Neural cell (in vitro differentiated cells): ENCODE measurements around the gene HEATR9. TPM values are rescaled to one million over a fixed set of nuclear protein-coding genes. Genes with fewer than 3 reads are reported as not detected.

Experiments used
- H2AFZ ChIP-seq: fragments of 200-600, 300-800 bp; sonication (generic), shearing (Covaris generic); 2 replicates; pipeline ENCODE4 v1.6.0; 2014; ENCODE audit warnings: low read depth, mild to moderate bottlenecking, antibody characterized with exemption, low read length, moderate library complexity
- H3F3A ChIP-seq: fragments of 200-600 bp; shearing (Covaris generic); 2 replicates; pipeline ENCODE4 v1.6.1; 2016; ENCODE audit warnings: mild to moderate bottlenecking, moderate library complexity, mixed read lengths, antibody characterized with exemption, low read length; ENCODE audit not compliant: insufficient read depth, poor library complexity, severe bottlenecking
- H3K27ac ChIP-seq: fragments of 200-600, 300-800 bp; sonication (generic), shearing (Covaris generic); 2 replicates; pipeline ENCODE4 v1.5.1; 2014; ENCODE audit warnings: mild to moderate bottlenecking, low read length, moderate library complexity
- H3K27me3 ChIP-seq: fragments of 300-800, 200-600 bp; sonication (generic), shearing (Covaris generic); 2 replicates; pipeline ENCODE4 v1.6.0; 2014; ENCODE audit warnings: mild to moderate bottlenecking, low read depth, low read length, moderate library complexity; ENCODE audit not compliant: insufficient read depth
- H3K36me3 ChIP-seq: fragments of 300-800, 200-600 bp; sonication (generic), shearing (Covaris generic); 2 replicates; pipeline ENCODE4 v1.5.1; 2014; ENCODE audit warnings: mild to moderate bottlenecking, antibody characterized with exemption, low read length, moderate library complexity; ENCODE audit not compliant: insufficient read depth
- H3K4me2 ChIP-seq: fragments of 300-800, 200-600 bp; sonication (generic), shearing (Covaris generic); 2 replicates; pipeline ENCODE4 v1.6.0; 2014; ENCODE audit warnings: mild to moderate bottlenecking, low read length
- H3K4me3 ChIP-seq: fragments of 300-800, 200-600 bp; sonication (generic), shearing (Covaris generic); 2 replicates; pipeline ENCODE4 v1.5.1; 2014; ENCODE audit warnings: mild to moderate bottlenecking, low read length, moderate library complexity
- H3K79me2 ChIP-seq: fragments of 200-600 bp; shearing (Covaris generic); replicated peaks from 2 replicates; pipeline ENCODE4 v1.6.0; 2014; ENCODE audit warnings: mild to moderate bottlenecking, low read length, moderate library complexity; ENCODE audit not compliant: insufficient read depth
- H3K9ac ChIP-seq: fragments of 300-800, 200-600 bp; sonication (generic), shearing (Covaris generic); 2 replicates; pipeline ENCODE4 v1.6.1; 2016; ENCODE audit warnings: mild to moderate bottlenecking, low read length, mixed read lengths
- H3K9me2 ChIP-seq: fragments of 200-600 bp; shearing (Covaris generic); 2 replicates; pipeline ENCODE4 v1.6.1; 2016; ENCODE audit warnings: mild to moderate bottlenecking, low read length, mixed read lengths; ENCODE audit not compliant: insufficient read depth
- H3K9me3 ChIP-seq: fragments of 200-600, 300-800 bp; sonication (generic), shearing (Covaris generic); 2 replicates; pipeline ENCODE4 v1.6.1; 2016; ENCODE audit warnings: mild to moderate bottlenecking, mixed run types, low read length, moderate library complexity, mixed read lengths
- H4K20me1 ChIP-seq: fragments of 200-600 bp; shearing (Covaris generic); 2 replicates; pipeline ENCODE4 v1.6.1; 2016; ENCODE audit warnings: mild to moderate bottlenecking, mixed run types; ENCODE audit not compliant: insufficient read depth
- EP300 ChIP-seq: fragments of 450-650 bp; conservative IDR thresholded peaks from 2 replicates; pipeline ENCODE4 v1.6.1; 2014; ENCODE audit warnings: antibody characterized with exemption, mild to moderate bottlenecking, moderate library complexity; ENCODE audit not compliant: poor library complexity, severe bottlenecking
- EZH2 ChIP-seq: fragments of 200-600, 300-800 bp; shearing (Covaris generic), sonication (generic); IDR thresholded peaks from 2 replicates; pipeline ENCODE4 v1.6.1; 2014; ENCODE audit warnings: antibody characterized with exemption, low read length, borderline replicate concordance, mild to moderate bottlenecking; ENCODE audit not compliant: insufficient read depth, poor library complexity, severe bottlenecking
- MXI1 ChIP-seq: fragments of 450-650 bp; conservative IDR thresholded peaks from 2 replicates; pipeline ENCODE4 v1.6.1; 2014; ENCODE audit warnings: antibody characterized with exemption, mild to moderate bottlenecking; ENCODE audit not compliant: poor library complexity, severe bottlenecking
- POLR2AphosphoS5 ChIP-seq: IDR thresholded peaks from 2 replicates; pipeline ENCODE4 v1.6.1; 2012
- RAD21 ChIP-seq: fragments of 450-650 bp; conservative IDR thresholded peaks from 2 replicates; pipeline ENCODE4 v1.6.1; 2014; ENCODE audit warnings: antibody characterized with exemption, mild to moderate bottlenecking, moderate library complexity
- SMC3 ChIP-seq: fragments of 450-650 bp; conservative IDR thresholded peaks from 2 replicates; pipeline ENCODE4 v1.6.1; 2014; ENCODE audit warnings: antibody characterized with exemption, mild to moderate bottlenecking, moderate library complexity; ENCODE audit not compliant: poor library complexity
- TAF1 ChIP-seq: IDR thresholded peaks from 2 replicates; pipeline ENCODE4 v1.6.1; 2012; ENCODE audit warnings: low read depth
- polyA plus RNA-seq: library from polyadenylated mRNA; depleted of rRNA; stranded (reverse); fragments of >200 nt; gene quantifications from 2 replicates; pipeline ENCODE4 v1.2.3, GENCODE V29; 2014
- TF ChIP-seq, protein P1 (sequence below): IDR thresholded peaks from 2 replicates; pipeline ENCODE4 v1.6.1; 2012; ENCODE audit warnings: borderline replicate concordance
- TF ChIP-seq, protein P2 (sequence below): fragments of 450-650 bp; IDR thresholded peaks from 2 replicates; pipeline ENCODE4 v1.5.1; 2014; ENCODE audit warnings: antibody characterized with exemption, mild to moderate bottlenecking, moderate library complexity; ENCODE audit not compliant: poor library complexity, severe bottlenecking

Gene HEATR9
- polyA plus RNA-seq, 1 donor from 2014 or later: not detected

DNA sequence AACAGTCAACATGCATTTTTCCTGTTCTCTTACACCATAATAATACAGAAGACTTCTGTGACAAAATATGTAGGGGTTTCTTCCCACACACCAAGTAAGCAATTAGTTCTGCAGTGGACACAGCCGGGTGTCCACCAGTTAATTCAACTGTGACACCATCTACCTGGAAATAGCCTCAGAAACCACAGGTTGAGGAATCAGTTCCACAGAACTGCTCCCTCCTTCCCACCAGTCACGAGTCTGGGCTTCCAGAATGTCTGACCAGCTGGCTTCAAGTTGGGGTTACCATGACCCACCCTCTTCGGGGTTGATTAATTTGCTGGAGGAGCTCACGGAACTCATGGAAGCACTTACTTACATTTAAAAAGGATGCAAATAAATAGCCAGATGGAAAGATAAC is 25.1 kb upstream of the HEATR9 start:
- H3K27ac ChIP-seq: no peak overlapping the region
- no peak for TF ChIP-seq POLR2AphosphoS5
- no peak for TF ChIP-seq RAD21
- no peak for TF ChIP-seq SMC3
- no peak for TF ChIP-seq TAF1
- TF ChIP-seq EZH2: no peak
- no peak for TF ChIP-seq EP300
- TF ChIP-seq MXI1: no peak
- TF ChIP-seq, protein P1, sequence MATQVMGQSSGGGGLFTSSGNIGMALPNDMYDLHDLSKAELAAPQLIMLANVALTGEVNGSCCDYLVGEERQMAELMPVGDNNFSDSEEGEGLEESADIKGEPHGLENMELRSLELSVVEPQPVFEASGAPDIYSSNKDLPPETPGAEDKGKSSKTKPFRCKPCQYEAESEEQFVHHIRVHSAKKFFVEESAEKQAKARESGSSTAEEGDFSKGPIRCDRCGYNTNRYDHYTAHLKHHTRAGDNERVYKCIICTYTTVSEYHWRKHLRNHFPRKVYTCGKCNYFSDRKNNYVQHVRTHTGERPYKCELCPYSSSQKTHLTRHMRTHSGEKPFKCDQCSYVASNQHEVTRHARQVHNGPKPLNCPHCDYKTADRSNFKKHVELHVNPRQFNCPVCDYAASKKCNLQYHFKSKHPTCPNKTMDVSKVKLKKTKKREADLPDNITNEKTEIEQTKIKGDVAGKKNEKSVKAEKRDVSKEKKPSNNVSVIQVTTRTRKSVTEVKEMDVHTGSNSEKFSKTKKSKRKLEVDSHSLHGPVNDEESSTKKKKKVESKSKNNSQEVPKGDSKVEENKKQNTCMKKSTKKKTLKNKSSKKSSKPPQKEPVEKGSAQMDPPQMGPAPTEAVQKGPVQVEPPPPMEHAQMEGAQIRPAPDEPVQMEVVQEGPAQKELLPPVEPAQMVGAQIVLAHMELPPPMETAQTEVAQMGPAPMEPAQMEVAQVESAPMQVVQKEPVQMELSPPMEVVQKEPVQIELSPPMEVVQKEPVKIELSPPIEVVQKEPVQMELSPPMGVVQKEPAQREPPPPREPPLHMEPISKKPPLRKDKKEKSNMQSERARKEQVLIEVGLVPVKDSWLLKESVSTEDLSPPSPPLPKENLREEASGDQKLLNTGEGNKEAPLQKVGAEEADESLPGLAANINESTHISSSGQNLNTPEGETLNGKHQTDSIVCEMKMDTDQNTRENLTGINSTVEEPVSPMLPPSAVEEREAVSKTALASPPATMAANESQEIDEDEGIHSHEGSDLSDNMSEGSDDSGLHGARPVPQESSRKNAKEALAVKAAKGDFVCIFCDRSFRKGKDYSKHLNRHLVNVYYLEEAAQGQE: no peak
- TF ChIP-seq, protein P2, sequence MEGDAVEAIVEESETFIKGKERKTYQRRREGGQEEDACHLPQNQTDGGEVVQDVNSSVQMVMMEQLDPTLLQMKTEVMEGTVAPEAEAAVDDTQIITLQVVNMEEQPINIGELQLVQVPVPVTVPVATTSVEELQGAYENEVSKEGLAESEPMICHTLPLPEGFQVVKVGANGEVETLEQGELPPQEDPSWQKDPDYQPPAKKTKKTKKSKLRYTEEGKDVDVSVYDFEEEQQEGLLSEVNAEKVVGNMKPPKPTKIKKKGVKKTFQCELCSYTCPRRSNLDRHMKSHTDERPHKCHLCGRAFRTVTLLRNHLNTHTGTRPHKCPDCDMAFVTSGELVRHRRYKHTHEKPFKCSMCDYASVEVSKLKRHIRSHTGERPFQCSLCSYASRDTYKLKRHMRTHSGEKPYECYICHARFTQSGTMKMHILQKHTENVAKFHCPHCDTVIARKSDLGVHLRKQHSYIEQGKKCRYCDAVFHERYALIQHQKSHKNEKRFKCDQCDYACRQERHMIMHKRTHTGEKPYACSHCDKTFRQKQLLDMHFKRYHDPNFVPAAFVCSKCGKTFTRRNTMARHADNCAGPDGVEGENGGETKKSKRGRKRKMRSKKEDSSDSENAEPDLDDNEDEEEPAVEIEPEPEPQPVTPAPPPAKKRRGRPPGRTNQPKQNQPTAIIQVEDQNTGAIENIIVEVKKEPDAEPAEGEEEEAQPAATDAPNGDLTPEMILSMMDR: no peak

DNA sequence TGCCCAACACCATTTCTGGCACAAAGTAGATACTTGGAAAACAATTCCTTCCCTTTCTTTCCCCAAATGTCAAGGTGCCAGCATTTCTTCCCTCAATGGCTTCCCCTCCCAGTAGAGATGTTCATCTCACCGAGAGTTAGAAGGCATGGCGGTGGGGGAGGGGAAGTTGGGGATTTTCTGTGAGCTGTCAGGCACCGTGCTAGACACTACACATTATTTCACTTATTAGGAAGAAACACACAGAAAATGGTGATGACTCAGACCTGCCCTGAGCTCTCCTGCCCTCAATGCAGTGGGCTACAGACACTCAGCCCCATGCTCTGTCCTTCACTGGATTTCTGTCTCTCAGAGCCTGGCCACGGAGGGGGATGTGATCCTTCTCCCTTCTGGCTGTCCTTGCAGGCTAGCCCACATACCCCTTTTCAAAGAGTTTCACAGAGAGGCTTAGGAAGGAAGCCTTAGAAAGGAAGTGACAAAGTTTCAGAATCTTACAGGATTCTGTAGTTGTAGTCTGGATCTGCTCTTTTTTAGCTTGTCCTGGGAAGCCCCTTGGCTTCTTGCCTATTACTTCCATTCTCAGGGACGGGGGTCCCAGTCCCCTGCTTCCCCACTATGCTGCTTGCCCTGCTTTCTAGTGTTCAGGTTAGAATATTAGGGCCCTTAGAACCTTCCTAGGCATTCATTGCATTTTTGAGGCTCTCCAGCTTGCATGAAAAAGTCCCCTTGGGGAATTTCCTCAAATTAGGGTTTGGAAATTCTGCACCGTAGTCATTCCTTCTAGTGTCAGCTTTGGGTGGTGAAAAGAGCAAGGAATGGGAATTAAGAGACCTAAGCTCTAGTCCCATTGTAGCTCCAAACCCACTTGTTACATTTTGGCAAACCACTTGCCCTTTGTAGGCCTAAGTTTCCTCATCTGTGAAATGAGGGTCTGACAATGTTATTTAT is 23.7 kb upstream of the HEATR9 start:
- Histone ChIP-seq H3K9me3 (no peaks in the 10 kb centered on the region), H3K4me3 (no peak overlapping the region), H3F3A (no peaks in the 10 kb centered on the region), H3K4me2 (no peak overlapping the region), H3K36me3 (no peaks in the 10 kb centered on the region), H3K27me3 (no peaks in the 10 kb centered on the region), H3K79me2 (no peaks in the 10 kb centered on the region), H3K9me2 (no peaks in the 10 kb centered on the region), H4K20me1 (no peaks in the 10 kb centered on the region), H2AFZ (no peak overlapping the region), H3K27ac (no peak overlapping the region), H3K9ac (no peak overlapping the region)
- no peak for TF ChIP-seq EP300
- TF ChIP-seq POLR2AphosphoS5: no peak

More for the DNA sequence above, 25.1 kb upstream of the HEATR9 start:
- Histone ChIP-seq H3K9me2 (no peaks in the 10 kb centered on the region), H3K4me3 (no peak overlapping the region), H2AFZ (no peak overlapping the region), H3K36me3 (no peaks in the 10 kb centered on the region), H3K4me2 (no peak overlapping the region), H3K79me2 (no peaks in the 10 kb centered on the region), H4K20me1 (no peaks in the 10 kb centered on the region), H3F3A (no peaks in the 10 kb centered on the region), H3K27me3 (no peaks in the 10 kb centered on the region), H3K9ac (no peak overlapping the region), H3K9me3 (no peaks in the 10 kb centered on the region)
